Lower lobe of right lung (tissue), 2 donors: ENCODE measurements around the gene HLTF. TPM values are rescaled to one million over a fixed set of nuclear protein-coding genes. Genes with fewer than 3 reads are reported as not detected.

Source experiments
- ATAC-seq, 2 donors: fragments of 200-7000 bp; cut with Tn5 transposase; one replicate each; pipeline ENCODE4 v1.9.1; 2020 to 2022; ENCODE audit warnings: mild to moderate bottlenecking in 2 of 2, moderate library complexity in 2 of 2
- DNase-seq: peaks from one replicate; pipeline ENCODE4 v3.0.0-alpha.2; 2020
- H3K27ac ChIP-seq: fragments of 200-600 bp; one replicate; pipeline ENCODE4 v1.8.0; 2022
- H3K27me3 ChIP-seq: fragments of 200-600 bp; one replicate; pipeline ENCODE4 v1.8.0; 2022; ENCODE audit warnings: low read depth
- H3K36me3 ChIP-seq: fragments of 200-600 bp; one replicate; pipeline ENCODE4 v1.8.0; 2022; ENCODE audit warnings: mild to moderate bottlenecking
- H3K4me1 ChIP-seq: fragments of 200-600 bp; one replicate; pipeline ENCODE4 v1.8.0; 2022
- H3K4me3 ChIP-seq: fragments of 200-600 bp; one replicate; pipeline ENCODE4 v1.8.0; 2022; ENCODE audit warnings: mild to moderate bottlenecking
- H3K9me3 ChIP-seq: fragments of 200-600 bp; one replicate; pipeline ENCODE4 v1.8.0; 2022
- CTCF ChIP-seq: fragments of 200-600 bp; IDR thresholded peaks from one replicate; pipeline ENCODE4 v1.8.0; 2022; ENCODE audit warnings: antibody characterized with exemption, mild to moderate bottlenecking
- intact Hi-C: fragments of 100-400 bp; cut with DNase I; formaldehyde crosslinking; loops from one replicate; pipeline ENCODE4 v1.11.0; 2022
- total RNA-seq: library from RNA; stranded (reverse); fragmentation: NEBNext Ultra II Directional; extraction: Animal tissue kit (Norgen Biotek cat#: 25700); gene quantifications from one replicate; pipeline ENCODE4 v1.2.1, GENCODE V29; 2021
- donor health status: DM: no; HTN: yes; CAD: no; lungs with severe emphysema.

The HLTF gene
- total RNA-seq, 1 donor from 2014 or later = 18.5 TPM

GRCh38 chr3:148999806-149000205 is 86.5 kb downstream of the HLTF start:
- ATAC-seq (no peak), DNase-seq (no peak)
- TF ChIP-seq CTCF = no peak
- no peak overlapping the region for H3K4me3 ChIP-seq
- no peak overlapping the region for H3K27ac ChIP-seq
- no peaks in the 10 kb centered on the region for H3K27me3 ChIP-seq
- intact Hi-C loops = no loop called here
- peaks cover 60% of the 10 kb centered on the region for H3K36me3 ChIP-seq
- H3K4me1 ChIP-seq = peaks cover 18% of the 10 kb centered on the region
- H3K9me3 ChIP-seq = no peaks in the 10 kb centered on the region

DNA sequence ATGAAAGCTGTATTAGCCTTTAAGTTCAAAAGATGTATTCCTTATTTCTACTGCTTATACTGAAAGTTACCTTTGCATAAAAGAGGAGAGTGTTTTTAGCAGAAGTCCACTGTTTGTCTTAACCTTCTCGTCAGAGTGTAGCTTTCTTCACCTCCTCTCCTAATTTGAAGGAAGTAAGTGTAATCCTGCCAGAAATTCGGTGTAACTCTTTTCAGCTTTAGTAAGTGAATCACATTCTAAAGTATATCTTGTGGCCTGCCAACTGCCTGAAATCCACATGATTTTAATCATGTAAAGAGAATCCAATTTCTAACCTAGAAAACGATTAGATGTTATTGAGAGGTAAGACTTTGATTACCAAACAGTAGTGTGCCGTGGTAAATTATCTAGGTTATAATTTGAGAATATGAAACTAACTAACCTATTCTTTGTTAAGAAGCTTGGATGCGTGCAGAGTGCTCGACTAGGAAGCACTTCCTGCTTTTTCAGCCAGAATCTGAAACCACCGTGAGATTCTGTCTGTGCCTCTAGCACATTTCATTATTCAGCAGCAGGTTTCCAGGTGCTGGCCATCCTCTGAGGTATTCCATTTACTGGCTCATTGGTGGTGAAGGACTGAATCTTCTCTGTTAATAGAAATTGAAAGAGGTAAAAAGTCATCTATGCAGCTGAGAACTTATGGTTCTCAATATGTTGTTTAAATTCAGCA is 87.5 kb downstream of the HLTF start:
- Histone ChIP-seq H3K4me1 (peaks cover 18% of the 10 kb centered on the region), H3K9me3 (no peaks in the 10 kb centered on the region), H3K27ac (peak overlapping the region; percentile 21), H3K4me3 (no peak overlapping the region), H3K36me3 (peaks cover 58% of the 10 kb centered on the region), H3K27me3 (no peaks in the 10 kb centered on the region)
- intact Hi-C loops = no loop called here
- no peak for DNase-seq
- no peak for TF ChIP-seq CTCF
- no peak for ATAC-seq

- Histone ChIP-seq H3K4me3 (no peak overlapping the region), H3K4me1 (peaks cover 18% of the 10 kb centered on the region), H3K9me3 (no peaks in the 10 kb centered on the region), H3K36me3 (peaks cover 56% of the 10 kb centered on the region), H3K27me3 (no peaks in the 10 kb centered on the region), H3K27ac (peak overlapping the region; percentile 21)
- TF ChIP-seq CTCF = no peak
- intact Hi-C loops = no loop called here
- ATAC-seq (no peak), DNase-seq (no peak)
Observed at GRCh38 chr3:148998297-148998696, 88.0 kb downstream of the HLTF start.

- DNase-seq (no peak), ATAC-seq (no peak)
- H3K27ac ChIP-seq = no peak overlapping the region
- no peak for TF ChIP-seq CTCF
- peaks cover 25% of the 10 kb centered on the region for H3K4me1 ChIP-seq
- no peak overlapping the region for H3K4me3 ChIP-seq
- no peaks in the 10 kb centered on the region for H3K27me3 ChIP-seq
- intact Hi-C loops = no loop called here
- H3K9me3 ChIP-seq = no peaks in the 10 kb centered on the region
- peaks cover 56% of the 10 kb centered on the region for H3K36me3 ChIP-seq
Observed at GRCh38 chr3:148997623-148998022, 88.7 kb downstream of the HLTF start.

DNA sequence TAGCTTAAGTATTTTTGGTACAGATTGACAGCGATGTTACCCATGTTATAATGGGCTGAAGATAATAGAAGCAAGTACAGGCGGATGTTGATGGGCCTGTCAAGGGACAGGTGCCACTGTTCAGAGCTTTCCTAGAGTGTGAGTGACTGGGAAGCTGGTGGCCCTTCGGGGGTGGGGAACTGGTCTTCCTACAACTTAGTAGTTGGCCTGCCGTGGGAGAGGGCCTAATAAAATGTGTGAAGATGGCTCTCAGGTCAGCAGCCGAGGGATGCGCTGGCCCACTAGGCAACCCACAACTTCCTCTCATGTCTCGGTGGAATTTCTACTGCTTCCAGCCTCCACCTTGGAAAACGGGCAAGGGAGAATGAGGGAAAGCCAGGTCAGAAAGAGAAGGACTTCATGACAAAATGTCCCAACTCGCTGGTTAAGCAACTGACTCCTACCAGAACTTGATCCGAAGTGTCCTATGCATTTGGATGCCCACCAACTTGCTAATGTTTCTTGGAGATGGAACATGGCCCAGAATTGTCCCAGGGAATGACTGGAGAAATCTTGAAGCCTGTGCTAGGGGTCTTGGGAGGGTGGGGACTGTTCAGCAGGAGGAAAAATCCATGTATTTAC is 93.6 kb downstream of the HLTF start:
- Histone ChIP-seq H3K4me3 (peak overlapping the region; percentile 92), H3K27ac (peak overlapping the region; percentile 98), H3K27me3 (no peaks in the 10 kb centered on the region), H3K9me3 (no peaks in the 10 kb centered on the region), H3K4me1 (peaks cover 20% of the 10 kb centered on the region), H3K36me3 (peaks cover 30% of the 10 kb centered on the region)
- intact Hi-C loops = no loop called here
- DNase-seq = no peak
- no peak for TF ChIP-seq CTCF
- ATAC-seq = no peak
